ELR (cell line): ENCODE data around the gene PIK3CG.
"Not testable (repeated sequence)": the region's sequence is repeated elsewhere in the genome, so short reads cannot be mapped to it uniquely, and the experiment has no call there.

ENCODE experiments used
- DNase-seq: peaks from one replicate; pipeline ENCODE4 v3.0.0-alpha.2; 2015; ENCODE audit warnings: low read depth

The PIK3CG gene

DNA sequence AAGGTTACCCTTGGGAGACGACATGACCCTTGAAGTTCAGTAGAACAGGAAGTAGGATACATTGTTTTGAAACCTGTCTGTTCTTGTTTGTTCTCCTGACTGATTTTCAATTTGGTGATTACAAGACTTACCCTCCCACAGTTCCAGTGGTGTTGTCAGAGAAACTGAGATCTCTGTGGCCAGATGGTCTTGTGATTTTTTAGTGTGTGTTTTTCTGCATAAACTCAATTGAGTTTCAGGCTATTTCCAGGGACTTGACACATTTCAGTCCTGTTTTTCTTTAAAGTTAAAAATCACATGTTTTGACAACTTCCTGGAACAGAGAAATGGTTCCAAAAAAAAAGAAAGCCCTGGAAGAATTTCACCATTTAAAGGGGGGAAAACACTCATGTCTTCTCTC is 22.3 kb downstream of the PIK3CG start:
- no peak for DNase-seq

- no peak for DNase-seq
Observed at GRCh38 chr7:106888204-106888603, 23.1 kb downstream of the PIK3CG start.

GRCh38 chr7:106890952-106891351 is 25.9 kb downstream of the PIK3CG start:
- DNase-seq: no peak

DNA sequence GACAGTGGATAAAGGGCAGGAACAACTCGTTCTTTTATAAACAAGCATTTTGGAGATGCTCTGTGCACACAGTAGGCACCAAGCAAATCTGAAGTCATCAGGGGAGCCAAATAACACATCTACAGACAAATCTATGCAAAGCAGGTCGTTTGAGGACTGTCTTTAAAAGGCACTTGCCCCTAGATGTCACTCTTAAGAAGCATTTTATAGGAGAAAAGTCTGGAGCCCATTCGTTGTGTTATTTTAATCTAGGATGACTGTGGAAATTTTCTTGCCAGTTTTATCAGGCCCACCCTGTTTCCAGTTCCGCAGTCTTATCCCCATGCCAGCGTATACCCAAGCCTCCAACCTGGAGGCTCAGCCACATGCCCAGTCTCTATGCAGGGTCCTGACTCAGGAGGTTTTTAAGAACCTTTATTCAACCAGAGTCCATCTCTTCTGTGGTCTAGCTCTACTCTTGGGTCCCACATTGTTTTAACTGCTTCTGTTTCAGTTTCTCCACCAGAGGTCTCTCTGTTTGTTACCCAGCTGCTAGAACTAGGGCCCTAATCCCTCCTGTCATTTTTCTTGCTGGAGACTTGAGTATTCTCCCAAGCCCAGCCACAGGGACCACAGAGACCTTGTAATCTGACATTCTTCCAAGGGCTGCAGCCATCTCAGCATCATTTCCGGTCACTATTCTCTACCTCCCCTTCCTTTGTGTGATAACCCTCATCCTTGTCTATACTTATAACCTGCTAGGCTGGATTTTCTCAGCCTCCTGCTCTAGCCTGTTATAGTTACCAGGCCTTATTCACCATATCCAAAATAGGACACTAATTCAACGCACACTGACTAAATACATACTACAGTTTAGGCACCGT is 26.7 kb downstream of the PIK3CG start:
- DNase-seq: no peak

GRCh38 chr7:106893591-106893990 is 28.5 kb downstream of the PIK3CG start:
- no peak for DNase-seq

GRCh38 chr7:106895246-106895864 is 30.3 kb downstream of the PIK3CG start:
- DNase-seq: no peak

DNA sequence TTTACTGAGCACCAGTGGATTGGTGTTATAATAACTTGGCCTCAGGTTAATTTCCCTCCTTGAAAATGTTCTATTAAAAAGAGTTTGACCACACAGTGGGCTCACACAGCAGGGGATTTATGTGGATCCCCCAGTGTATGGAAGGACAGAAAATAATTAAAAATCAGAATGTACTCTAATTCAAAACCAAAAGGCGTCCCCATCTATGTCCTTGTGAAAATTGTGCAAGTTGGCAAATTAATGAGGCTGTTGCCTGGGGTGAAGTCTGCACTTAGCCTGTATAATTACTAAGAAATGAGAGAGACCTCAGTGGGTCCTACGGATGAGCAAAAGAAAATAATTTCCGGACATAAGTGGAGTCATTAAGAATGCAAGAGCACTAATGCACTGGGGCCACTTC is 31.1 kb downstream of the PIK3CG start:
- DNase-seq: no peak

GRCh38 chr7:106897553-106897952 is 32.5 kb downstream of the PIK3CG start:
- DNase-seq: not testable (repeated sequence)

DNA sequence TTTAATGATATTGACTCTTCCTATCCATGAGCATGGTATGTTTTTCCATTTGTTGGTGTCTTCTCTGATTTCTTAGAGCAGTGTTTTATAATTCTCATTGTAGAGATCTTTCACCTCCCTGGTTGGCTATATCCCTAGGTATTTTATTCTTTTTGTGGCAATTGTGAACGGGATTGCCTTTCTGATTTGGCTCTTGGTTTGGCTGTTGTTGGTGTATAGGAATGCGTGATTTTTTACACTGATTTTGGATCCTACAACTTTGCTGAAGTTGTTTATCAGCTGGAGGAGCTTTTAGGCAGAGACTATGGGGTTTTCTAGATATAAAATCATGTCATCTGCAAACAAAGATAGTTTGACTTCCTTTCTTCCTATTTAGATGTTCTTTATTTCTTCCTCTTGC is 33.9 kb downstream of the PIK3CG start:
- DNase-seq: not testable (repeated sequence)

DNA sequence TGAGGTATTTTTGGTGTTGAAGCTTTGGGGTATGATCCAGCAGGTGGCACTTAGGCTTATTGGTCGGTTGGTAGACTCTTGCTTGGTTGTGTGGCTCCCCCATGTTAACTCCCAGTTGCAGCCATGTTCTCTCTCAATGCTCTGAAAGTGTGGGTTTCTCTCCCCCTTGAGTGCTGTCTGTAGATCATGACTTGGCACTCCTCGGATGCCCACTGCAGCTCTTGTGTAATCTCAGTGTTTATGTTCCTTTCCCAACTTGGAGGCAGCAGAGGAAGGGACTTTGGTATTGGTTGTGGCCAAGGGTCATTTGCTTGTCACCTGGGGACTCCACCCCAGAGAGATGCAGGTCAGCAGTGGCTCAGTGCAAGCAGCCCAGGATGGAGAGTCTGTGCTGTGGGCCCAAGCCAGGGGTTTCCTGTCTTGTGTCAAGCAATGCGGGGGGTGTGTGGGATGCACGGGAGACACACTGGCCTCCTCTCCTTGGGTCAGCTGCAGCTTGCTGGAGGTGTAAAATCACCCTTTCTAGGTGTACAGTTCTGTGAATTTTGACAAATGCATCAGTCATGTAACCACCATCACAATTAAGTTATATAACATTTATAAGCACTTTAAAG is 36.9 kb downstream of the PIK3CG start:
- DNase-seq: no peak

DNA sequence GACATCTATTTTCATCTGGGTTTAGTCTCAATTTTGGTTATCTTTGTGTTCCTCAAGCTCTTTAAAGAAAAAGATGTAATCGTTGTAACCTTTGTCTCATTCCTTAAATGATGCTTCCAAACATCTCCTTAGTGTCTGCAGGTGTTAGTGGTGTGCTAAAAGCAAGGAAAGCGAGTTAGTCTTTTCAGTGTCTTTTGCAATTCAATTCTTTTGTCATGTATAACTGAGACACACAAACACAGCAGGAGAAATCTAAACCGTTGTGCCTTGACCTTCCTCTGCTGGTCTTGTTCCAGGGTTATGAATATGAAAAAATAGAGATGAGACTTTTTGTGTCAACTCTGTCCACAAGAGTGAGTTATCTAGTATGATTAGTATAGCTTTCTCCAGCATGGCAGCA is 40.7 kb downstream of the PIK3CG start:
- DNase-seq: no peak

DNA sequence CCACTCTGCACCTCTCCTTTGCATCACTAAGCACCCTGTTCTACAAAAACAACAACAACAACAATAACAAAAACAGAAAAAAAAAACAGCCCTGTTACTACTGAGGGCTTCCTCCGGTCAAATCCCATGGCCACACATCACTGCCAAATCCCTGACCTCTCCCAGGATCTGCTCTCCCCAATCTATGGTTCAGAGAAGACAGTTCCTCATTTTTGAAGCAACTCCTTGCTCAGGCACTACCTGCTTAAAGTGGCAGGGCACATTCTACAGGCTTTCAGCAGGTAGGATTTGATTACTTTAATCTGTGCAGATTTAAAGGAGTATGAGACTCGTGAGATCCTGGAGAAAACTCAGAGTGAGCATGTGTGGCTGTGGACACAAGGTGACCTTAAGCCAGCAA is 46.9 kb downstream of the PIK3CG start:
- no peak for DNase-seq

GRCh38 chr7:106914018-106914607 is 49.0 kb downstream of the PIK3CG start:
- no peak for DNase-seq

DNA sequence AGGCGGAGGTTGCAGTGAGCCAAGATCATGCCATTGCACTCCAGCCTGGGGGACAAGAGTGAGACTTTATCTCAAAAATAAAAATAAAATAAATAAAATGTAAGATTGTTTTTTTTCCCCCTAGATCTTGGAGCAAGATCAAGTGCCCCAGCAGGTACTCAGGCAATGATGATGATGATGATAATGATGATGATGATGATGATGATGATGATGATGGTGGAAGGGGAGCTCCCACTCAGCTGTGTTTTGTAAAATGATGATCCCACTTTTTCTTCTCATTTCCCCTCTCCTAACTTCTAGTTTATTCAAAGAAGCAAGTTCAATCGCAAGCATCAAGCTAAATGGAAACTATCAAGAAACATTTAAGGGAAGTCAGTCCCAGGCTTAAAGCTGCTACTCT is 50.3 kb downstream of the PIK3CG start:
- no peak for DNase-seq

DNA sequence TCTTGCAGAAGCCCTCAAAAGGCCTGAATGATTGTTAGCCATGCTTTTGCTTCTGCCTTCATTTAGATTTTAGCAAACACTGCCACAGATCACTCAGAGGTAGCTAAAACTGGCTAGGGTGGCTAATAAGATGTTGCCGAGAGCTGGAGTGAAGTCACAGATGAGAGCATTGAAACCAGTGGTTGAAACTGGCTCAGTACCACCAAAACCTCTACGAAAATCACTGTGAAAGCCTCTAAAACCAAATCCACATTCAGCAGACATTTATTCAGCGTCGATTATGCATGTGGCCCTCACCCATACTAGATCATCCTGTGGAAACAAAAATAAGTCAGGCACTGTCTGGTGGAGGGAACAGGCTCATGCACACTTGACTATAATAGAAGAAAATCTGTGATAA is 50.8 kb downstream of the PIK3CG start:
- no peak for DNase-seq

DNA sequence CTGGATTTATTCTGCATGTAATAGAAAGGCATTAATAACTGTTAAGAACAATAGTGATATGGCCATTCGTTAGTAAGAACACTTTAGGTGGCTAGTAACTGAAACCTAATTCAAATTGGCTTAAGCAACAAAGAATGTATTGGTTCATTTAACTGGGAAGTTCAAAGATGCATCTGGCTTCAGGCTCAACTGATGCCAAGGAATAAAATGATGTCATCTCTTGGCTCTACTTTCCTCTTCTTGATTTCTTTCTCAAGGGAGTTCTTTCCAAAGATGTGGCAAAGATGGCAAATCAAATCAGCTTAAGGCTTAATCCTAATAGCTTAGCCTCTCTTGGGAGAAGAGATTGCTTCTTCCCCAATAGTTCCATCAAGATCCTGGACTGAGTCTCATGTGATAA is 51.6 kb downstream of the PIK3CG start:
- no peak for DNase-seq

DNA sequence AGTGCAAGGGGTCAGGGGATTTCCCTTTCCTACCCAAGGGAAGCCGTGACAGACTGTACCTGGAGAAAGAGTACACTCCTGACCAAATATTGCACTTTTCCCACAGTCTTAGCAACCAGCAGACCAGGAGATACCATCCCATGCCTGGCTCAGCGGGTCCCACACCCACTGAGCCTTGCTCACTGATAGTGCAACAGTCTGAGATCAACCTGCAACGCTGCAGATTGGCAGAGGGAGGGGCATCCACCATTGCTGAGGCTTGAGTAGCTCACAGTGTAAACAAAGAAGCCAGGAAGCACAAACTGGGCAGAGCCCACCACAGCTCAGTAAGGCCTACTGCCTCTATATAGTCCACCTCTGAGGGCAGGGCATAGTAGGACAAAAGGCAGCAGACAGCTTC is 53.9 kb downstream of the PIK3CG start:
- DNase-seq: no peak

DNA sequence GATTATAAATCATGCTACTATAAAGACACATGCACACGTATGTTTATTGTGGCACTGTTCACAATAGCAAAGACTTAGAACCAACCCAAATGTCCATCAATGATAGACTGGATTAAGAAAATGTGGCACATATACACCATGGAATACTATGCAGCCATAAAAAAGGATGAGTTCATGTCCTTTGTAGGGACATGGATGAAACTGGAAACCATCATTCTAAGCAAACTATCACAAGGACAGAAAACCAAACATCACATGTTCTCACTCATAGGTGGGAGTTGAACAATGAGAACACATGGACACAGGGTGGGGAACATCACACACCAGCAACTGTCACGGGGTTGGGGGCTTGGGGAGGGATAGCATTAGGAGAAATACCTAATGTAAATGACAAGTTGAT is 59.4 kb downstream of the PIK3CG start:
- DNase-seq: not testable (repeated sequence)

GRCh38 chr7:106926892-106927291 is 61.8 kb downstream of the PIK3CG start:
- no peak for DNase-seq

DNA sequence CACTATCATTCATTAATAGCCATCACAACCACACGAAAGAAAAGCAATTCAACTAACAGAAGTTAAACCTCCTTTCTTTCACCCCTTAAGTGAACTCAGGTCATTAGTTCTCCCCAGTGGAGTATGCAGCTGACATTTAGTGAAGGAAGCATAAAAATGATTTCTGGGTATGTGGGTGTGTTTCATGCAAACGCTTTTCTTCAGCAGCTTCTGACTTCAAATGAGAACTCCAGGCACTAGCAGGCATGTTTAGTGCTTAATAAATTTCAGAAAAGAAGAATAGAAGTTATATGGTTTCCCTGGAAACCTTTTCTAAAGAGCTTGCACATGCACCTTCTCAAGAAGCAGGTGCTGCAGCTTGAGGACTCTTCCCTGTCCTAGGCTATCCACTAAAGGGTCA is 62.5 kb downstream of the PIK3CG start:
- no peak for DNase-seq

- not testable (repeated sequence) for DNase-seq
Observed at GRCh38 chr7:106929616-106930015, 64.5 kb downstream of the PIK3CG start.

DNA sequence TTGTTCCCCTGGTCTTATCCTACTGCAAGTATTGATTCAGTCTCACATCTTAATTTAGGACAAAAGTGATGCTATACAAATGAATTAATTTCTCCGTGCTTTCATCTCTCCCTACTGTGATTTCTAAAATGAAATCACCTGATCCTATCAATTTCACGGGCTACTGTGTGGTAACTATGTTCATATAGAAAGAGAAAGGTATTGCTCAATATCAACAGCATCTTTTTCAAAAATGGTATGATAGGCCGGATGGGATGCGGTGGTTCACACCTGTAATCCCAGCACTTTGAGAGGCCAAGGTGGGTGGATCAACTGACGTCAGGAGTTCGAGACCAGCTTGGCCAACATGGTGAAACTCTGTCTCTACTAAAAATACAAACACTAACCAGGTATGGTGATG is 71.2 kb downstream of the PIK3CG start:
- DNase-seq: no peak

DNA sequence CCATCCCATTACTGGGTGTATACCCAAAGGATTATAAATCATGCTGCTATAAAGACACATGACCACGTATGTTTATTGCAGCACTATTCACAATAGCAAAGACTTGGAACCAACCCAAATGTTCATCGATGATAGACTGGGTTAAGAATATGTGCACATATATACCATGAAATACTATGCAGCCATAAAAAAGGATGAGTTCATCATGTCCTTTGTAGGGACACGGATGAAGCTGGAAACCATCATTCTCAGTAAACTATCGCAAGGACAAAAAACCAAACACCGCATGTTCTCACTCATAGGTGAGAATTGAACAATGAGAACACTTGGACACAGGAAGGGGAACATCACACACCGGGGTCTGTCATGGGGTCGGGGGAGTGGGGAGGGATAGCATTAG is 73.0 kb downstream of the PIK3CG start:
- DNase-seq: not testable (repeated sequence)
